IPS DF 6.9 (cell line): ENCODE measurements around the gene HDAC8.

Experiments
- DNase-seq: peaks from one replicate; pipeline ENCODE4 v3.0.0-alpha.2; 2013; ENCODE audit warnings: low read depth, low spot score
- H3K27ac ChIP-seq: one replicate; pipeline ENCODE4 v1.5.1; 2013; ENCODE audit warnings: low read length, control low read depth
- H3K27me3 ChIP-seq: 2 replicates; pipeline ENCODE4 v1.6.1; 2013; ENCODE audit warnings: mild to moderate bottlenecking, low read length; ENCODE audit not compliant: control insufficient read depth, insufficient read depth
- H3K36me3 ChIP-seq: 2 replicates; pipeline ENCODE4 v1.6.1; 2013; ENCODE audit warnings: low read length; ENCODE audit not compliant: control insufficient read depth, insufficient read depth
- H3K4me1 ChIP-seq: 2 replicates; pipeline ENCODE4 v1.6.1; 2013; ENCODE audit warnings: low read length; ENCODE audit not compliant: control insufficient read depth, insufficient read depth
- H3K4me3 ChIP-seq: 2 replicates; pipeline ENCODE4 v1.5.1; 2013; ENCODE audit warnings: mild to moderate bottlenecking, low read length
- H3K9me3 ChIP-seq: 2 replicates; pipeline ENCODE4 v1.6.1; 2013; ENCODE audit warnings: low read length, inconsistent platforms; ENCODE audit not compliant: control insufficient read depth, insufficient read depth
- WGBS: extraction: QIAGEN DNeasy Blood & Tissue Kit; methylation state at CpG from one replicate; pipeline ENCODE4 v1.1.7; 2013; ENCODE audit warnings: mixed read lengths, missing lambda C conversion rate; ENCODE audit not compliant: insufficient read length, insufficient coverage; 5-methylcytosine and 5-hydroxymethylcytosine counted together

HDAC8 gene

GRCh38 chrX:72402614-72403013 lies 170.0 kb downstream of the HDAC8 start:
- H3K36me3 ChIP-seq = no peaks in the 10 kb centered on the region
- DNase-seq = no peak
- no peaks in the 10 kb centered on the region for H3K4me1 ChIP-seq
- no peak overlapping the region for H3K4me3 ChIP-seq
- no peaks in the 10 kb centered on the region for H3K27me3 ChIP-seq
- H3K9me3 ChIP-seq = no peaks in the 10 kb centered on the region
- no peak overlapping the region for H3K27ac ChIP-seq

GRCh38 chrX:72399816-72400215 lies 172.8 kb downstream of the HDAC8 start:
- Histone ChIP-seq H3K36me3 (no peaks in the 10 kb centered on the region), H3K27me3 (no peaks in the 10 kb centered on the region), H3K9me3 (no peaks in the 10 kb centered on the region), H3K4me1 (peaks cover 2% of the 10 kb centered on the region; the same call in 1 of the 2 replicates), H3K4me3 (no peak overlapping the region), H3K27ac (no peak overlapping the region)
- no peak for DNase-seq

GRCh38 chrX:72396117-72396516 lies 176.5 kb downstream of the HDAC8 start:
- Histone ChIP-seq H3K27me3 (no peaks in the 10 kb centered on the region), H3K4me3 (no peak overlapping the region), H3K36me3 (no peaks in the 10 kb centered on the region), H3K27ac (no peak overlapping the region), H3K4me1 (peaks cover 2% of the 10 kb centered on the region; the same call in 1 of the 2 replicates), H3K9me3 (no peaks in the 10 kb centered on the region)
- DNase-seq = no peak
- no CpG with 5 or more reads among the region's 1 CpG for WGBS

GRCh38 chrX:72395237-72395636 lies 177.4 kb downstream of the HDAC8 start:
- Histone ChIP-seq H3K27me3 (no peaks in the 10 kb centered on the region), H3K4me1 (peaks cover 2% of the 10 kb centered on the region; the same call in 1 of the 2 replicates), H3K9me3 (no peaks in the 10 kb centered on the region), H3K27ac (no peak overlapping the region), H3K4me3 (no peak overlapping the region), H3K36me3 (no peaks in the 10 kb centered on the region)
- DNase-seq = no peak
- WGBS = no CpG with 5 or more reads among the region's 1 CpG

- H3K27ac ChIP-seq = no peak overlapping the region
- no CpG with 5 or more reads among the region's 8 CpGs for WGBS
- H3K36me3 ChIP-seq = no peaks in the 10 kb centered on the region
- H3K27me3 ChIP-seq = no peaks in the 10 kb centered on the region
- H3K4me1 ChIP-seq = peaks cover 2% of the 10 kb centered on the region; the same call in 1 of the 2 replicates
- no peaks in the 10 kb centered on the region for H3K9me3 ChIP-seq
- H3K4me3 ChIP-seq = no peak overlapping the region
- no peak for DNase-seq
Measured at GRCh38 chrX:72394518-72395170, 178.0 kb downstream of the HDAC8 start.

- Histone ChIP-seq H3K9me3 (no peaks in the 10 kb centered on the region), H3K27me3 (no peaks in the 10 kb centered on the region), H3K4me3 (no peak overlapping the region), H3K4me1 (peaks cover 2% of the 10 kb centered on the region; the same call in 1 of the 2 replicates), H3K27ac (no peak overlapping the region), H3K36me3 (no peaks in the 10 kb centered on the region)
- no CpG with 5 or more reads among the region's 8 CpGs for WGBS
- no peak for DNase-seq
Measured at GRCh38 chrX:72393836-72394517, 178.7 kb downstream of the HDAC8 start.

GRCh38 chrX:72392816-72393800 lies 179.5 kb downstream of the HDAC8 start:
- H3K9me3 ChIP-seq = no peaks in the 10 kb centered on the region
- no peak for DNase-seq
- no CpG with 5 or more reads among the region's 11 CpGs for WGBS
- H3K4me3 ChIP-seq = no peak overlapping the region
- no peaks in the 10 kb centered on the region for H3K36me3 ChIP-seq
- no peak overlapping the region for H3K27ac ChIP-seq
- H3K4me1 ChIP-seq = peaks cover 2% of the 10 kb centered on the region; the same call in 1 of the 2 replicates
- no peaks in the 10 kb centered on the region for H3K27me3 ChIP-seq

- H3K27me3 ChIP-seq = no peaks in the 10 kb centered on the region
- no peaks in the 10 kb centered on the region for H3K9me3 ChIP-seq
- no peak overlapping the region for H3K4me3 ChIP-seq
- DNase-seq = no peak
- peaks cover 2% of the 10 kb centered on the region; the same call in 1 of the 2 replicates for H3K4me1 ChIP-seq
- no peak overlapping the region for H3K27ac ChIP-seq
- H3K36me3 ChIP-seq = no peaks in the 10 kb centered on the region
Measured at GRCh38 chrX:72392042-72392441, 180.6 kb downstream of the HDAC8 start.

GRCh38 chrX:72387247-72387646 lies 185.4 kb downstream of the HDAC8 start:
- Histone ChIP-seq H3K36me3 (no peaks in the 10 kb centered on the region), H3K4me1 (no peaks in the 10 kb centered on the region), H3K4me3 (no peak overlapping the region), H3K27ac (no peak overlapping the region), H3K27me3 (no peaks in the 10 kb centered on the region), H3K9me3 (no peaks in the 10 kb centered on the region)
- DNase-seq = no peak
- no CpG with 5 or more reads among the region's 3 CpGs for WGBS

- DNase-seq = no peak
- whole genome bisulfite sequencing = no CpG with 5 or more reads among the region's 4 CpGs
- H3K4me1 ChIP-seq = no peaks in the 10 kb centered on the region
Measured at GRCh38 chrX:72382202-72382595, 190.4 kb downstream of the HDAC8 start.

More at GRCh38 chrX:72382202-72382595, 190.4 kb downstream of the HDAC8 start:
- H3K9me3 ChIP-seq = no peaks in the 10 kb centered on the region
- no peak overlapping the region for H3K27ac ChIP-seq
- no peak overlapping the region for H3K4me3 ChIP-seq
- no peaks in the 10 kb centered on the region for H3K36me3 ChIP-seq
- H3K27me3 ChIP-seq = no peaks in the 10 kb centered on the region
